C4-2B (cell line): ENCODE measurements around the gene SARS2.

Experiments used
- CTCF ChIP-seq: fragments of 450-650 bp; conservative IDR thresholded peaks from 2 replicates; pipeline ENCODE4 v1.5.1; 2017; ENCODE audit warnings: mild to moderate bottlenecking
- ZFX ChIP-seq: fragments of 450-650 bp; IDR thresholded peaks from 2 replicates; pipeline ENCODE4 v1.6.1; 2017

- TF ChIP-seq CTCF (no peak), ZFX (no peak)
These were observed 31.6 kb downstream of the SARS2 start for GRCh38 chr19:38898788-38899446.
